ENCODE measurements around the gene EFNB1. TPM values are rescaled to one million over a fixed set of nuclear protein-coding genes. Genes with fewer than 3 reads are reported as not detected.

EFNB1 gene
- total and polyA plus RNA-seq, 2 experiments from 2014 or later: 1.3 to 2.7 TPM

DNA sequence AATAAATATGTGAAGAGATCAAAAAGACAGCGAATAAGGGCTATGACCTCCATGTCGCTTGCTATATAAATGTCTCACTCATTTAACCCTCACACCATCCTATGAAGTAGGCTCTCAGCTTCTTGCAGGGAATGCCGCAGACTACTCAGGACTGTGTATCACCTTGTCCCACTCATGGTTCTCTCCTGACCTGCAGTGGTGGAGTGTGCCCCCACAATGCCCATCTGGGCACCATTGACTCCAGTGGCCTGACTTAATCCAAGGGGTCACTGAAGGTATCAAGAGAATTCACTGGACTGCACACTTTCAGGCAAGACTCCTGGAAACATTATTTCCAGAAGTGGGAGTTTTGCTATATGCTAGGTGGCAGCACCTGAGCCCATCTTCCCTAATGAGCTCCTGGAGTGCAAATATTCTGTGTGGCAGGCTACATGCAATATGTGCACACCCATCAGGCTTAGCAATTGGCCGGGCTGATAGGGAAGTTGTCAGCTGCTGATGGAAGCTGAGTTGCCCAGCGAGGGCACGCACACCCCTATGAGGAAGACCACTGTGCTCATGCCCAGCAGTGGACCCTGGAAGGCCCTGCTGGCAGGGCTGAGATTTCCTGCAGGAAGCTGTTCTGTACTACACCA is 8.2 kb upstream of the EFNB1 start (continued):
- TF ChIP-seq, protein P1, sequence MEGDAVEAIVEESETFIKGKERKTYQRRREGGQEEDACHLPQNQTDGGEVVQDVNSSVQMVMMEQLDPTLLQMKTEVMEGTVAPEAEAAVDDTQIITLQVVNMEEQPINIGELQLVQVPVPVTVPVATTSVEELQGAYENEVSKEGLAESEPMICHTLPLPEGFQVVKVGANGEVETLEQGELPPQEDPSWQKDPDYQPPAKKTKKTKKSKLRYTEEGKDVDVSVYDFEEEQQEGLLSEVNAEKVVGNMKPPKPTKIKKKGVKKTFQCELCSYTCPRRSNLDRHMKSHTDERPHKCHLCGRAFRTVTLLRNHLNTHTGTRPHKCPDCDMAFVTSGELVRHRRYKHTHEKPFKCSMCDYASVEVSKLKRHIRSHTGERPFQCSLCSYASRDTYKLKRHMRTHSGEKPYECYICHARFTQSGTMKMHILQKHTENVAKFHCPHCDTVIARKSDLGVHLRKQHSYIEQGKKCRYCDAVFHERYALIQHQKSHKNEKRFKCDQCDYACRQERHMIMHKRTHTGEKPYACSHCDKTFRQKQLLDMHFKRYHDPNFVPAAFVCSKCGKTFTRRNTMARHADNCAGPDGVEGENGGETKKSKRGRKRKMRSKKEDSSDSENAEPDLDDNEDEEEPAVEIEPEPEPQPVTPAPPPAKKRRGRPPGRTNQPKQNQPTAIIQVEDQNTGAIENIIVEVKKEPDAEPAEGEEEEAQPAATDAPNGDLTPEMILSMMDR (conservative IDR thresholded peaks at IDR 0.05; ENCODE audit: low read depth in 2 of 2): no peak
- TF ChIP-seq EZH2 (IDR thresholded peaks at IDR 0.05; ENCODE audit: low read depth, unreplicated experiment) (no peak), ZNF114 (CRISPR knock-in tag; IDR thresholded peaks at IDR 0.05) (no peak), STAT1 (IDR thresholded peaks at IDR 0.05; ENCODE audit: unreplicated experiment) (no peak), CREB1 (CRISPR knock-in tag; IDR thresholded peaks at IDR 0.05; ENCODE audit: low read depth) (no peak), EZH2phosphoT487 (IDR thresholded peaks at IDR 0.05; ENCODE audit: unreplicated experiment) (no peak), ZNF331 (CRISPR knock-in tag; IDR thresholded peaks at IDR 0.05; ENCODE audit: low read depth) (no peak), NANOG (IDR thresholded peaks at IDR 0.05; ENCODE audit: borderline replicate concordance) (no peak), POLR2AphosphoS5 (IDR thresholded peaks at IDR 0.05; ENCODE audit: low read depth) (no peak)
- TF ChIP-seq, protein P2, sequence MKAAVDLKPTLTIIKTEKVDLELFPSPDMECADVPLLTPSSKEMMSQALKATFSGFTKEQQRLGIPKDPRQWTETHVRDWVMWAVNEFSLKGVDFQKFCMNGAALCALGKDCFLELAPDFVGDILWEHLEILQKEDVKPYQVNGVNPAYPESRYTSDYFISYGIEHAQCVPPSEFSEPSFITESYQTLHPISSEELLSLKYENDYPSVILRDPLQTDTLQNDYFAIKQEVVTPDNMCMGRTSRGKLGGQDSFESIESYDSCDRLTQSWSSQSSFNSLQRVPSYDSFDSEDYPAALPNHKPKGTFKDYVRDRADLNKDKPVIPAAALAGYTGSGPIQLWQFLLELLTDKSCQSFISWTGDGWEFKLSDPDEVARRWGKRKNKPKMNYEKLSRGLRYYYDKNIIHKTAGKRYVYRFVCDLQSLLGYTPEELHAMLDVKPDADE (IDR thresholded peaks at IDR 0.05): no peak

DNA sequence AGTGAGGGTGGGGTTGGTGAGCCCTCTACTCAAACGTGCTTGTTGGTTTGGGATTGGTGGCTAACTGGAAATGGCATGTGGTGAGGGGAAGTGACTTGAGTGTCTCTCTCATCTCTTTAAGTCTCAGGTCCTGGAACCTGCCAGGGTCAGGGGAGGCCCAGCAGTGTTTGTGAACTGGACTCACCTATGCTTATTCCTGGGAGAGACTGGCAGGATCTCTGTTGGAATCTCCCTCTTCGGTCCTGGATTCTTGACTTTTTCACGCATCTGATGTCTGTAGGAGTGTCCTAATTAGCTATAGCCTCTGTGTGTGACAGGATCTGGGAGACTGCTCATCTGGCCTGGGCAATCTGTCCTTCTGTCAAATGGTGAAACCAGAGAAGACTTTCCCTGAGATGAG is 7.2 kb upstream of the EFNB1 start:
- ATAC-seq (no peak), DNase-seq (ENCODE audit: low spot score) (no peak)
- Histone ChIP-seq H4K20me1 (replicated peaks; ENCODE audit: insufficient read depth) (no peaks in the 10 kb centered on the region), H3K27ac (ENCODE audit: low read depth) (no peak overlapping the region), H3K9me2 (ENCODE audit: insufficient read depth) (no peaks in the 10 kb centered on the region), H3K4me3 (no peak overlapping the region), H3F3A (replicated peaks; ENCODE audit: low read depth) (no peaks in the 10 kb centered on the region), H2AFZ (no peak overlapping the region), H3K36me3 (ENCODE audit: insufficient read depth) (no peaks in the 10 kb centered on the region), H3K4me2 (no peak overlapping the region), H3K4me1 (ENCODE audit: insufficient read depth) (no peaks in the 10 kb centered on the region), H3K79me2 (replicated peaks; ENCODE audit: insufficient read depth) (no peaks in the 10 kb centered on the region), H3K27me3 (ENCODE audit: insufficient read depth) (peaks cover 24% of the 10 kb centered on the region)
- Mint-ChIP-seq H3K4me3 (no peak overlapping the region), H3K4me1 (peaks cover 2% of the 10 kb centered on the region; the same call in 1 of the 3 replicates), H3K9me3 (no peaks in the 10 kb centered on the region), H3K36me3 (ENCODE audit: low read depth) (no peaks in the 10 kb centered on the region), H3K27ac (no peak overlapping the region), H3K27me3 (ENCODE audit: insufficient read depth, low read depth, poor library complexity) (peaks cover 15% of the 10 kb centered on the region)
- TF ChIP-seq, protein P3, sequence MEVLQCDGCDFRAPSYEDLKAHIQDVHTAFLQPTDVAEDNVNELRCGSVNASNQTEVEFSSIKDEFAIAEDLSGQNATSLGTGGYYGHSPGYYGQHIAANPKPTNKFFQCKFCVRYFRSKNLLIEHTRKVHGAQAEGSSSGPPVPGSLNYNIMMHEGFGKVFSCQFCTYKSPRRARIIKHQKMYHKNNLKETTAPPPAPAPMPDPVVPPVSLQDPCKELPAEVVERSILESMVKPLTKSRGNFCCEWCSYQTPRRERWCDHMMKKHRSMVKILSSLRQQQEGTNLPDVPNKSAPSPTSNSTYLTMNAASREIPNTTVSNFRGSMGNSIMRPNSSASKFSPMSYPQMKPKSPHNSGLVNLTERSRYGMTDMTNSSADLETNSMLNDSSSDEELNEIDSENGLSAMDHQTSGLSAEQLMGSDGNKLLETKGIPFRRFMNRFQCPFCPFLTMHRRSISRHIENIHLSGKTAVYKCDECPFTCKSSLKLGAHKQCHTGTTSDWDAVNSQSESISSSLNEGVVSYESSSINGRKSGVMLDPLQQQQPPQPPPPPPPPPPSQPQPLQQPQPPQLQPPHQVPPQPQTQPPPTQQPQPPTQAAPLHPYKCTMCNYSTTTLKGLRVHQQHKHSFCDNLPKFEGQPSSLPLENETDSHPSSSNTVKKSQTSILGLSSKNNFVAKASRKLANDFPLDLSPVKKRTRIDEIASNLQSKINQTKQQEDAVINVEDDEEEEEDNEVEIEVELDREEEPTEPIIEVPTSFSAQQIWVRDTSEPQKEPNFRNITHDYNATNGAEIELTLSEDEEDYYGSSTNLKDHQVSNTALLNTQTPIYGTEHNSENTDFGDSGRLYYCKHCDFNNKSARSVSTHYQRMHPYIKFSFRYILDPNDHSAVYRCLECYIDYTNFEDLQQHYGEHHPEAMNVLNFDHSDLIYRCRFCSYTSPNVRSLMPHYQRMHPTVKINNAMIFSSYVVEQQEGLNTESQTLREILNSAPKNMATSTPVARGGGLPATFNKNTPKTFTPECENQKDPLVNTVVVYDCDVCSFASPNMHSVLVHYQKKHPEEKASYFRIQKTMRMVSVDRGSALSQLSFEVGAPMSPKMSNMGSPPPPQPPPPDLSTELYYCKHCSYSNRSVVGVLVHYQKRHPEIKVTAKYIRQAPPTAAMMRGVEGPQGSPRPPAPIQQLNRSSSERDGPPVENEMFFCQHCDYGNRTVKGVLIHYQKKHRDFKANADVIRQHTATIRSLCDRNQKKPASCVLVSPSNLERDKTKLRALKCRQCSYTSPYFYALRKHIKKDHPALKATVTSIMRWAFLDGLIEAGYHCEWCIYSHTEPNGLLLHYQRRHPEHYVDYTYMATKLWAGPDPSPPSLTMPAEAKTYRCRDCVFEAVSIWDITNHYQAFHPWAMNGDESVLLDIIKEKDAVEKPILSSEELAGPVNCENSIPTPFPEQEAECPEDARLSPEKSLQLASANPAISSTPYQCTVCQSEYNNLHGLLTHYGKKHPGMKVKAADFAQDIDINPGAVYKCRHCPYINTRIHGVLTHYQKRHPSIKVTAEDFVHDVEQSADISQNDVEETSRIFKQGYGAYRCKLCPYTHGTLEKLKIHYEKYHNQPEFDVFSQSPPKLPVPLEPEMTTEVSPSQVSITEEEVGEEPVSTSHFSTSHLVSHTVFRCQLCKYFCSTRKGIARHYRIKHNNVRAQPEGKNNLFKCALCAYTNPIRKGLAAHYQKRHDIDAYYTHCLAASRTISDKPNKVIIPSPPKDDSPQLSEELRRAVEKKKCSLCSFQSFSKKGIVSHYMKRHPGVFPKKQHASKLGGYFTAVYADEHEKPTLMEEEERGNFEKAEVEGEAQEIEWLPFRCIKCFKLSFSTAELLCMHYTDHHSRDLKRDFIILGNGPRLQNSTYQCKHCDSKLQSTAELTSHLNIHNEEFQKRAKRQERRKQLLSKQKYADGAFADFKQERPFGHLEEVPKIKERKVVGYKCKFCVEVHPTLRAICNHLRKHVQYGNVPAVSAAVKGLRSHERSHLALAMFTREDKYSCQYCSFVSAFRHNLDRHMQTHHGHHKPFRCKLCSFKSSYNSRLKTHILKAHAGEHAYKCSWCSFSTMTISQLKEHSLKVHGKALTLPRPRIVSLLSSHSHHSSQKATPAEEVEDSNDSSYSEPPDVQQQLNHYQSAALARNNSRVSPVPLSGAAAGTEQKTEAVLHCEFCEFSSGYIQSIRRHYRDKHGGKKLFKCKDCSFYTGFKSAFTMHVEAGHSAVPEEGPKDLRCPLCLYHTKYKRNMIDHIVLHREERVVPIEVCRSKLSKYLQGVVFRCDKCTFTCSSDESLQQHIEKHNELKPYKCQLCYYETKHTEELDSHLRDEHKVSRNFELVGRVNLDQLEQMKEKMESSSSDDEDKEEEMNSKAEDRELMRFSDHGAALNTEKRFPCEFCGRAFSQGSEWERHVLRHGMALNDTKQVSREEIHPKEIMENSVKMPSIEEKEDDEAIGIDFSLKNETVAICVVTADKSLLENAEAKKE (CRISPR knock-in tag; IDR thresholded peaks at IDR 0.05): no peak
- TF ChIP-seq ZNF331 (CRISPR knock-in tag; IDR thresholded peaks at IDR 0.05; ENCODE audit: low read depth): no peak
- no peak for TF ChIP-seq EZH2 (IDR thresholded peaks at IDR 0.05; ENCODE audit: low read depth, unreplicated experiment)
- TF ChIP-seq NANOG (IDR thresholded peaks at IDR 0.05; ENCODE audit: borderline replicate concordance): no peak
- no peak for TF ChIP-seq CREB1 (CRISPR knock-in tag; IDR thresholded peaks at IDR 0.05; ENCODE audit: low read depth)
- TF ChIP-seq, protein P1 (conservative IDR thresholded peaks at IDR 0.05; ENCODE audit: low read depth in 2 of 2): no peak
- no peak for TF ChIP-seq POLR2AphosphoS5 (IDR thresholded peaks at IDR 0.05; ENCODE audit: low read depth)

Measured in GM23338 (cell line).